ENCODE results near the gene MRPS24.

- TF ChIP-seq CTCF (IDR thresholded peaks at IDR 0.05; ENCODE audit: low read depth, low read length), result no peak
- TF ChIP-seq EZH2phosphoT487 (IDR thresholded peaks at IDR 0.05; ENCODE audit: low read depth), result no peak
Measured at GRCh38 chr7:43865277-43865676, 4.0 kb downstream of the MRPS24 start.
